GM21619 (cell line): ENCODE results near the gene SHOC2.
A peak's percentile ranks its signal among the peaks of the same experiment; 100 is the strongest.
"Not testable (repeated sequence)": the region's sequence is repeated elsewhere in the genome, so short reads cannot be mapped to it uniquely, and the experiment has no call there.

Experiments
- ATAC-seq: cut with Tn5 transposase; IDR thresholded peaks from one replicate; pipeline ENCODE4 v1.9.1; 2021; ENCODE audit not compliant: unreplicated experiment

Gene SHOC2

DNA sequence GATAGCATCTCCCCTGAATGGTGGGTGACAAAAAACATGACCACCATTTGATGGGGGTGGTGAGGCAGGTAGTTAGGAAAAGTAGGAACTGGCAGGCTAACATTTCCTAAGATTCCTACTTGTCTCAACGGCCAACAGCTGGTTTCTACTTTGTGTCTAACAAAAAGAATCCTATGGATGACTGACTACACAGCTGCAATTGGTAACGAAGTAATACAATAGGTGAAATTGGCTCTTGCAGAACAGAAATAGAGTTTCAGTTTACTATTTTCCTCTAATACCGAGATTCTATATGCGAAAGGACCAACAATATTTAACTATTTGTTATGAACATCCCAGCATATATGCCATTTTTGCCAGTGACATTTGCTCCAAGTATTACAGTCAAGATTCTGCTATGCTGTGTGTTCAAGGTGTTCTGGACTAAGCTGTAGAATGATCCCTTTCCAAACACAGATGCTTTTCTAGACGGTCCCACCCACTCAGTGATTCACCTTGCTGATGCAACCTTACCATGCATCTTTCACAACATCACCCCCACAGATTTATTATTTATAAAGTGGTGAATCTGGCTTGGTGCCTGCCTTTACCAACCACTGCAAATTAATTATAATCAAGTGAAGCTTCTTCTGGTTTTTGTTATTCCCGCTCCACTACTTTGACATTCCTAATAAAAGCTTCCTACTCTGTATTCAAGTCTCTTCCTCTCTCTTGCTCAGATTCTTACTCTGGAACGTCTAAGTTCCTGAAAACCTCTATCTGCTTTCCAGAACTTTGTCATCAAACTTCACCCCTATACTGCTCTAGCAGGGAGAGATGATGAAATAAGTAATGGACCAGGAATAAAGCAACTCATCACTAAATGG lies 17.2 kb upstream of the SHOC2 start:
- ATAC-seq: no peak

DNA sequence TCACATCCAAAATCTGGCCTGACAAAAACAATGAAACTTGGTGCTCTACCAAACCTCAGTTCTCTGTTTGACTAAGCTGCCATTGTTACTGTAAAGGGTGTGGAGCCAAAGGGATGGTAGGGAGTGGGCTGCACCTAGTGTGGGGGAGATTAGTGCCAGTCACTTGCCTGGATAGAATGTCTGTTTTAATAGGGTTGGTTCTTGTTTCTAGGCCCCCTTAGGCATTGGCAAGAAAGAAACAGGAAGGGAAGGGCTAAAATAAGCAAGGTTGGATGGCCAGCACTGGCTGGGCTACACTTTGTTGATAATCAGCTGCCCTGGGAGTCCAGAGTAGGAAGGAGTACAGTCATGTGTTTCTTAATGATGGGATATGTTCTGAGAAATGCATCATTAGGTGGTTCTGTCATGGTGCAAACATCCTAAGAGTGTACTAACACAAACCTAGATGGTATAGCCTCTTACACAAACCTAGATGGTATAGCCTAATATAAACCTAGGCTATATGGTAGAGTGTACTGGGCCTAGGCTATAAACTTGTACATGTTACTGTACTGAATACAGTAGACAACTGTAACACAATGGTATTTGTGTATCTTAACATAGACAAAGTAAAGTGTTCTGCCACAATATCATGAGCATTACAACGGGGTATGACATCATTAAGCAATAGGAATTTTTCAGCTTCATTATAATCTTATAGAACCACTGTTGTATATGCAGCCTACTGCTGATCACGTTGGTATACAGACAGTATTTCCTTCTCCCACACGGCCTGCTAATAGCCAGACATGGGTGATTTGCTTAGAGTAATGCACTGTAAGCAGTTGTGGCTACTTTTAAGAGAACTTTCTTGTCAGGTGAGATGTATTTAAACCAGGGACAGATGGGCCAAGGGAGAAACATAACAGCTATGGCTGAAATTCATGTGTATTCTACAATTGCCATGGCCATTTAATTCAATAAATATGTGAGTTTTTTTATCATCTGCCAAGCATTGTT lies 15.8 kb upstream of the SHOC2 start:
- ATAC-seq: no peak

DNA sequence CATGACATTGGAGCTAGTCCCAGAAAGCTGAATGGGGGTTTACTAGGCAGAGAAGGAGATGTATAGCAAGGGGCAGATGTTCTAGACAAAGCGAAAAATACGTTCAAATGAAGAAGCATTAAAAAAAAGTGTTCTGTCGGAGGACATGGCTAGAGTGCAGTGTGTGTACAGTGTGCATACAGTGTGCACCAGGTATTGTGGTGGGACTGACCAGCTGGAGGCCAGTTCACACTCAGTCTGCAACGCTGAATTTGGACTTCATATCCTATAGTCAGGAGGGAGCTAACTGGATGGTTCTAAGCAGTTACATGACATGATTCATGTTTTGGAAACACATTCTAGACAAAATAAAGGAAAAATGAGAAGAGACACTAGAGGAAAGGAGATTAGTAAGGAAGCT lies 9.3 kb upstream of the SHOC2 start:
- ATAC-seq: no peak

DNA sequence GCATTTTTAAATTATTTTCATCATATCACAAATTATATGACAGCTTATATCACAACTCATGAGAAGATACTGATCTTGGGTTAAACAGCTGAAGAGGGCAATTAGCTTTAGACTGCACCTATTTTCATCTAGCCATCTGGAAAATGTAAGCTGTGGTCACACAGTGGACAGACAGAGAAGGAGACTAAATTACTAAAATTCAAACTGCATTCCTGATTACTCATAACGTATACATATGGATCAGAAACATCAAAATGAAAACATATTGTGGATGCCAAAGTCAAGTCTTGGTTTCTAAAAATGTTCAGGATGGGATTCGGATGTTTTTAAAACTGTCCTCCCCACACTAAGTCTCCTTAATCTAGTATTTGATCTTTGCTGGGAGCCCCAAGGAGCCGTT lies 7.0 kb upstream of the SHOC2 start:
- ATAC-seq: no peak

DNA sequence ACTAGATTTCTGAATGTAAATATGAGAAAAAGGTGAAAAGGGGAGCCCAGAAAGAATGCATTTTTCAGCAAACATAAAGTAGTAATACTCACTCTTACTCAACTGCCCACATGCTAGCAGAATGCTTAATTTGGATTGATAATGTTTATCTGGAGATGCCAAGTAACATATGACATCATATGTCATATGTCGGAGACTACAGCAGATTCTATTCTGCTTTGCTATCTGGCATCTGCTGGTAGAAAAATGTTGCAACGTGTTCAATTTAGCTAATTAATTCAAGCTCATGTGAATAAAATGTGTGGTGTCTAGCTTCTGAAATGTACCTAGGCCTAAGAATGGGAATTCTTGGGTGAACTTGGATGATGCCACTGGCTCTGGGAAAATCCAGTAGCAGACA lies 5.0 kb upstream of the SHOC2 start:
- no peak for ATAC-seq

DNA sequence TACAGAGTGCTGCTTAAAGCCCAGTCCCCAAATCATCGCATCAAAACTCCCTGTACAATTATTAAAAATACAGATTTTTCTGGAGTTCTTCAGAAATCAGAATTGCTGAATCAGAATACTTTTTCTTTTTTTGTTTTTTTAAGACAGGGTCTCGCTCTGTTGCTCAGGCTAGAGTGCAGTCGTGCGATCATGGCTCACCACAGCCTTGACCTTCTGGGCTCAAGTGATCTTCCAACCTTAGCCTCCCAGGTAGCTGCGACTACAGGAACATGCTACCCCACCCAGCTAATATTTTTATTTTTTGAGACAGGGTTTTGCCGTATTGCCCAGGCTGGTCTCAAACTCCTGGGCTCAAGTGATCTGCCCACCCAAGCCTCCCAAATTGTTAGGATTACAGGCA lies 4.4 kb upstream of the SHOC2 start:
- no peak for ATAC-seq

DNA sequence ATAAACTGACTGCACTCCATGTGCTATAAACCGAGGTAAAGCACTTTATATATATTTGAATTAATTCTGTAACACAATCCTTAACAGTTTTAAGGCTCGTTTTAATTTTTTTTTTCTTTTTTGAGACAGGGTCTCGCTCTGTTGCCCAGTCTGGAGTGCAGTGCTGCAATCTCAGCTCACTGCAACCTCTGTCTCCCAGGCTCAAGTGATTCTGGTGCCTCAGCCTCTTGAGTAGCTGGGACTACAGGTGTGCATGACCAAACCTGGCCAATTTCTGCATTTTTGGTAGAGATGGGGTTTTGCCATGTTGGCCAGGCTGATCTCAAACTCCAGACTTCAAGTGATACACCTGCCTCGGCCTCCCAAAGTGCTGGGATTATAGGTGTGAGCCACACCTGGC lies 3.8 kb upstream of the SHOC2 start:
- not testable (repeated sequence) for ATAC-seq

DNA sequence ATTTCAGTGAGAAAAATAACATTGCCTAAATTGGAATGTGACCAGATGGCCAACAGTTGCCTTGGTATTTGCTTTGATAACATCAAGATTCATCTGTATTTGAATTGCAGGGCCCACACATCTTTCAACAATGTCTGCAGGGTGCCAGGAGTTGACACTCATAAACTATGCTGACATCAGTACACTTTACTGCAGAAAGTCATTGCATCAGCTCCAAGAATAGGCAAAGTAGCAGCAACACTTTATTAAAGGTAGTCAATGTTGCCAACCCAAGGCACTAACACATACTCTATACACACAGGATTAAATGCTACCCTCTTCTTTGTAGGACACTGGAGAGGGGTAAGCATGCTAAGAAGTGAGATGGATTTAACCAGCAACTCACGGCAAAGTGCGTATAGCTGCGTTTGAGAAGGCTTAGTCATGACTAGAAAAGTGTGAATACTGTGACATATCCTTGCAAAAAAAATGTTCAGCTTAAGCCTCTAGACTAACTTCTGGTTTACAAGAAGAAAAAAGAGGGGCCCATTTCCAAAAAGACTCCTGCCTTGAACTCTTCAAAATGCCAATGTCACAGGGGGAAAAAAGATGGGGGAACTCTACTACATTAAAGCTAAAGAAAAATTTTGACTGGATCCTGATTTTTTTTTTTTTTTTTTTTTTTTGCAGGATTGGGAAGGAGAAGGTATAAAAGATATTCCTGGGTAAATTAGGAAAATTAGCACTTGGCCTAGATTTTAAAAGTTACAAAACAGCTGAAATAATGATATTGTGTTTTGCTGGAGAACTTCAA lies 2.7 kb upstream of the SHOC2 start:
- ATAC-seq: no peak

DNA sequence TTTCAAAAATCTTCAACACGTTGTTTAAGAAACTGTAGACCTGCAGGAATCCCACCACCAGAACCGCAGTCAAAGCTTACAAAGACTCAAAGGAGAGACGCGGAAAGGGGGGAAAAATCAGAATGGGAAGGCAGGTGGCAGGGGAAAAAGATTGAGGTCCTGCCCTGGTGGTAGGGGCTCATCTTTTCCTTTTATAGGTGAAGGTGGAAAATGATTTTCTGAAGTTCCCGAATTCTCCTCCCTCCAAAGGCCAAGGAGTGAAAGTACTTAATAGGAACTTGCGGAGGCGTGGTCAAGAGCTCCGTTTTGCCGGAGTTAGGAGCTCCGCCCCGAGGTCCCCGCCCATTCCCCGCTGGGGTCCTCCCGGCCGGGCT lies 1.1 kb upstream of the SHOC2 start:
- no peak for ATAC-seq

DNA sequence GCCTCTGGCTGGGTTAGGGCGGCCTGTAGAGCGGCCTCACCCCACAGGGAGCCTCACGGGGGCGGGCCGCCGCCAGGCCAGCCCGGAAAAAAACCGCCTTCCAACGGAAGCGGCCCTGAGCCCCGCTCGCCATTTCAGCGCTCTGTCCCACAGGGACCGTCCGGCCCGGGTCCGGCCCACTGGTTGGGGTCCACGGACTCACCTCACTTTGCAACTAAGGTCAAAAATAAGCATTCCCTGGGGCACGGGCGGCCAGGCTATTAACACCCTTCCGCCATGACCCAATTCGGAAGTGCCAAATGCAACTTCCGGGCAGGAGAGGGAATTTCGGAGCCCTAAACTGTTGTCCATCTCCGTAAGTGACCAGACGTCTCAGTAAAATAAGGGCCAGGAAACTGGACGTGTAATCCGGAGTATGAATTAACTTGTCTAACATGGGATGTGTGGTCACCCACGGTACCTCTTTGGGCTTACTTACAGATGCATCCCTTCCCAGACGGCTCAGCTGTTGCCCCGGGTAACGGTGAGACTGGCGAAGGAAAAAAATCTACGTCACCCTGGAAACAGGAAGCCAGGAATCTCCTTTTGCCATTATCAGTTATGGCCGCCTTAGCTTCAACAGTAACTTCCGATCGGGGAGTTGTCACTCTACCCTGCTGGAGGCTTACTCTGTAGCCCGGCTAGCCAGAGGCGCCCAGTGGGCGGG lies 608 bp upstream of the SHOC2 start, which contains the start of gene BBIP1:
BBIP1 (minus strand) TSS at position 538 of the 706 bp plus-strand sequence. CDS start 1,023 bp downstream, outside the sequence.
- peak; percentile 76 for ATAC-seq

DNA sequence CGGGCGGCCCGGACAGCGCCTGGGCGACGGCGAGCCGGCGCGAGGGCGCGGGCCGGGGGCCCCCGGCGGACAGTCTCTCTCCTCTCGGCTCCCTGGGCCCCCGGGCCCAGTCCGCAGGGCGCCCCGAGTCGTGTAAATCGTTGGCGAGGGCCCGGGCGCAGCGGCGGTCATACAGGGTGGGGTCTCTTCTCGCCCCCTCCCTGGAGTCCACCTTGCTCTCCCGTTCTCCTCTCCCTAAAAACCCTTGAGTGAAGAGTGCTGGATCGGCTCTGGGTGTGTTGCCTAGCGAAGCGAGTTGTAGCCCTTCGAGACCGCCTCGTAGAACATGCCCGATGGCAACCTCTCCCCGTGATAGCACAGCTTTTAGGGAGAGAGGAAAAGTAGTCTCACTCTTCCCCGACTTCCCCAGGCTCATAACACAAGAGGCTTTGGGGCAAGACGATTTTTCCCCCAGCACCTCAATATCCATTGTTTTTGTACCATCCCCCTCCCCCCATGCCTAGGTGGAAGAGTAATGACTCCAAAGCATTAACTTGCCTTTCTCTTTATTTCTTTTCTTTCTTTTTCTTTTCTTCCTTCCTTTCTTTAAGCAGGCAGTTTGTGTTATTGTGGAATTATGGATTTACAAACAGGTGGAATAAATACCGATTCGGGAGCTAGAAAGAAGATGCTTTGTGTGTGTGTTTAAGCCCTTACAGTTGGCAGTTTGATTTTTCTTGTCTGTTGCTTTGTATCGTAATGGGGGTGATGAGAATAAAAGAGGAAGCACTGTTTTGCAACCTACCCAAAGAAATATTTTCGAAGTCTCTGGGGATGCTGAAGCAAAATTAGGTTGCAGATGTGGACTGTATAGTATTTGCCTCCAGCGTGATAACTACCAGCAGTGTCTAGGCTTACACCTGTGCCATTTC lies 822 bp downstream of the SHOC2 start:
- ATAC-seq: peak; percentile 25

DNA sequence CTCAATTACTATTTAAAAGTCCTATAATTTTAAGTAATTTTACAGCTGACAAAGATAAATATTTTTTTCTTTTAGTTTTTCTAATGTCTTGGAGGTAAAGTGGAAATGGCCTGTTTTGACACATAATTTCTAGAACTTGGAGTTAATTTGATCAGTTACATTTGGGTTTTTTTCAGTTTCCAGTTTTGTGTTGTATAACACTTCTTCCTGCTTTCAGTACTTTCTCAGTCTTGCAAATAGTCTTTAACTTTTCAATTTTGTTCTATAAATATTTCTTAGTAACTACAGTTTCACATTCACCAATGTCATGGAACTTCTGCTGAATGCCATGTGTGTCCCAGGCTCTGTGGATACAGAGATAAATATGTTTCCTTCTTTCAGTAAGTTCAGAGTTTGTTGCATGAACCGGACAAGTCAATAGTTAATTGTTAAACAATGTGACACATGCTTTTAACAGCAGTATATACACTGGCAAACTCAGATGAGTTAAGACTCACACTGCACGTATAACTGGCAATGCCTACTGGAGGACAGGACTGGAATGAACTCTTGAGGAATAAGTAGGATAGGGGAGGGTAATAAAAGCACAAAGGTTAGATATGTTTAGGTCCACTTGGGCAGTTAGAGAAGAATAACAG lies 4.6 kb downstream of the SHOC2 start:
- ATAC-seq: no peak

DNA sequence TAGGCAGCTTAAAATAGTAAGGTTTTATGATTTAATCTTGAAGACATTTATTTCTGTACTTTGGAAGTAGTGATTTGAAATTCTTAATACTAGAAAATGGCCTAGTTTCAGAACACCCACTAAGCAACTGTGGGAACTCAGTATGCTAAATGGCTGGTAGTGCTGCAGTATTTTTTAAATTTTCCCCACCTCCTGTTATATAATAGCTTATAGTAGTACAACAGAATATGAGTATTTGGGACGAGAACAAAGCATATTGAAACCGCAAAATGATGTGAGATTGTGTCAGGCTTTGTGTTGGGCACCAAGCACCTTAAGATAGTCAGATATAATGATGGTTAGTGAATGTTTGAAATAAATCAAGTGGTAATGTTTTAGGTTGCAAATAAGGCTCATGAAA lies 8.1 kb downstream of the SHOC2 start:
- no peak for ATAC-seq

DNA sequence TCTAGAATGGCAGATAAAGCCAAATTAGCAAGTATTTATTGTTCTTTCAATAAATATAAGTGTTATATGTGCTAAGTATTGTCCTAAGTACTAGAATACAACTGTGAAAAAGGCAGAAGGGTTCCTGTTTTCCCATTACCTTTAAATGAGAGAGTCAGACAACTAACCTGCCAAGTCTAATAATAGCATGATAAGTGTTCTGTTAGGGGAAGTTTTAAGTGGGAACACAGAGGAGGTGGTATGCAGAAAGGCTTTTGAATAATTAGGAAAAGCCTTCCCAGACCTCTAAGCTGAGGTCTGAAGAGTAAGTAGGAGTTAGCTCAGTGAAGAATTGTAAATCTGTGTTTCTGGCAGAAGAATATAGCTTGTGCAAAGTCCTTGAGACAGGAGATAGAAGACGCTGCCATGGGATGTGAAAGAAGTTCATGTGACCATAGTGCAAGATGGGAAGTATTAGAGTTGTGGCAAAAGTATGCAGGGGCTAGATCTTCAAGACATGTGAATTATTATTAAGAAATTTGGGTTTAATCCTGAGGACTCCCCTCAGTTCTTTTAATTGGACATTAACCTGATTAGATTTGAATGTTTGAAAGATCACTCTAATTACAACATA lies 12.5 kb downstream of the SHOC2 start:
- ATAC-seq: no peak

DNA sequence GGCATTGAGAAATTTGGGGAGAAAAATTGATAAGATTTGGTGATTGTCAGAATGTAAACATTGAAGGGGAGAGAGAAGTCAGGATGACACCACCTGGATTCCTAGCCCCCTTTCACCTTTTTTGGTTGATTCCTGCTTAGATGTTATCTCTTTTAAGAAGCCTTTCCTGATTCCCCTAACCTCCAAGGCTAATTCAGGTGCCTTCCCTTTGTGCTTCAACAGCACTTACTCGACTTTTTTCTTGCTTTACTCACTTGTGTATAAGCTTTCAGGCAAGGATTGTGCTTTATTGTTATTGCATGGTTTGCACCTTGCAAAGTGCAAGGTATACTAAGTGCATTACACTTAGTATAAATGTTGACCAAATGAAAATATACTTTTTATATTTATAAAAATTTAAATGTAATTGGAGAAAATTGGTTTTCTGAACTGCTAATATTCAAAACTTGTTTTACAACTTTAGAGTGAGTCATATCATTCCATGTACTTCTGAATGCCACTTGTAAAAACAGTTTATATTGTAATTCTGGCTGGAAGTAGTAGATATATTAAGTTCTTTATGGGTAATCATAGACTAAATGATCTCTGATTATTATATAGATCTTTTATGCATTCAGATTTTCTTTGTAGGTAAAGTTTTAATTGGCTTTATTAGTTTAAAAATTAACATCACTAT lies 13.2 kb downstream of the SHOC2 start:
- ATAC-seq: no peak

DNA sequence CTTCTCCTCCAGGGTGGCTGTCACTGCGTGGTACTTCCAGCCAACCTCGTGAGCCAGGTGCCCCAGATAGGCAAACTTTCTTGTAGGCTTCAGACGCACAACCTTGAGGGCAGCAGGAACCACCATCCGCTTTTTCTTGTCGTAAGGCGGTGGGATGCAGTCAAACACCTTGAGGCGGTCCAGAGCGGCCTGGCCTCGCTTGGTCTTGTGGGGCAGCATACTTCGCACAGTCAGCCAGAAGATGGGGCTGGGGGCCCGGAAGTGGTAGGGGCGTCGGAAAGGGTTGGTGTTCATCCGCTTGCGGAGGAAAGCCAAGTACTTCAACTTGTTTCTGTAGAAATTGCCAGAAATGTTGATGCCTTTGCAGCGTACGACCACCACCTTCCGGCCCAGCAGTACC lies 17.4 kb downstream of the SHOC2 start:
- no peak for ATAC-seq

DNA sequence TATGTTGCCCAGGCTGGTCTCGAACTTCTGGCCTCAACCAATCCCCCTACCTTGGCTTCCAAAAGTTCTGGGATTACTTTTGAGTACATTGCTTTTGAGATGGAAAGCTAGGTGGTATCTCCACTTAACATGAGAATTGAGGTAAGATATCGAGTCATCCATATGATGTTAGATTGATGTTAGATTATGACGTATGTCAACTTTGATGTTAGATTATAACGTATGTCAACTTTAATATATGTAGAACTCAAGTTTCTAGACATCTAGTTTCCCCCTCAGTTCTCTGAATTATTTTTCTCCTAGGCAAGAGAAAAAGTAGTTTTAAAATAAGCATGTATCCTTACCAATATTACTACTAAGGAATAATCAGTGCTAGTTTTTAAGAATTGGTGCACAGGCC lies 20.0 kb downstream of the SHOC2 start:
- ATAC-seq: no peak
